Measurements from ENCODE around the gene GRB7.

DNA sequence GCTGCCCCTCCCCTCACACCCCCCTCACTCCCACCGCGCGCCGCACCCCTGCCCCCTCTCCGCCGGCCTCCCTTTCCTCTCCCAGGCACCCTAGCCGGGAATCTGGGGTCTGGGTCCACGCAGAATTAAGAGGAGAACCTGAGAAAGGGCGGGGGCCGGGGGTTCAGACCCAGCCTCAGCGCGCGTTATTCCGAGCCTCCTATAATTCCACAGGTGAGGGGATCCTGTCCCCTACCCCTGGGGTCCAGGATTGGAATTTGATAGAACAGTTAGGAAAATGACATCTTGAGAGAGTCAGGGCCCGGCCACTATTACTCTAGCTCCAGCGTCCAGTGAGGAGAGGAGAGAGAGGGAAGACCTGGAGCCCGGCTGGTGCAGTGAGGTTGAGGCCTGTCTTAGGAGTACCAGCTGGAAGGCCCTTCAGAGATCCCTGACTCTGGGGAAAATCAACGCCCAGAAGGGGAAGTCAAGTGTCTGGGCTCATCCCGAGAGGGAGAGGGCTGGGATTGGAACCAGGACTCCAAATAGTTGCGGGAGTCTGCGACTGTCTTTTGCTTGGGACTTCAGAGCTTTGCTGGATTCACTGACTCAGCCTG, 17.3 kb downstream of the GRB7 start:
- TF ChIP-seq, protein P1, sequence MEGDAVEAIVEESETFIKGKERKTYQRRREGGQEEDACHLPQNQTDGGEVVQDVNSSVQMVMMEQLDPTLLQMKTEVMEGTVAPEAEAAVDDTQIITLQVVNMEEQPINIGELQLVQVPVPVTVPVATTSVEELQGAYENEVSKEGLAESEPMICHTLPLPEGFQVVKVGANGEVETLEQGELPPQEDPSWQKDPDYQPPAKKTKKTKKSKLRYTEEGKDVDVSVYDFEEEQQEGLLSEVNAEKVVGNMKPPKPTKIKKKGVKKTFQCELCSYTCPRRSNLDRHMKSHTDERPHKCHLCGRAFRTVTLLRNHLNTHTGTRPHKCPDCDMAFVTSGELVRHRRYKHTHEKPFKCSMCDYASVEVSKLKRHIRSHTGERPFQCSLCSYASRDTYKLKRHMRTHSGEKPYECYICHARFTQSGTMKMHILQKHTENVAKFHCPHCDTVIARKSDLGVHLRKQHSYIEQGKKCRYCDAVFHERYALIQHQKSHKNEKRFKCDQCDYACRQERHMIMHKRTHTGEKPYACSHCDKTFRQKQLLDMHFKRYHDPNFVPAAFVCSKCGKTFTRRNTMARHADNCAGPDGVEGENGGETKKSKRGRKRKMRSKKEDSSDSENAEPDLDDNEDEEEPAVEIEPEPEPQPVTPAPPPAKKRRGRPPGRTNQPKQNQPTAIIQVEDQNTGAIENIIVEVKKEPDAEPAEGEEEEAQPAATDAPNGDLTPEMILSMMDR (IDR thresholded peaks at IDR 0.05 in 8 of 11, conservative IDR thresholded peaks at IDR 0.05 in 3 of 11) = no peak
- no peak for TF ChIP-seq POLR2AphosphoS5 (IDR thresholded peaks at IDR 0.05)

Data from spleen (tissue), 7 donors.